ENCODE data around the gene SOX30.

Gene SOX30

DNA sequence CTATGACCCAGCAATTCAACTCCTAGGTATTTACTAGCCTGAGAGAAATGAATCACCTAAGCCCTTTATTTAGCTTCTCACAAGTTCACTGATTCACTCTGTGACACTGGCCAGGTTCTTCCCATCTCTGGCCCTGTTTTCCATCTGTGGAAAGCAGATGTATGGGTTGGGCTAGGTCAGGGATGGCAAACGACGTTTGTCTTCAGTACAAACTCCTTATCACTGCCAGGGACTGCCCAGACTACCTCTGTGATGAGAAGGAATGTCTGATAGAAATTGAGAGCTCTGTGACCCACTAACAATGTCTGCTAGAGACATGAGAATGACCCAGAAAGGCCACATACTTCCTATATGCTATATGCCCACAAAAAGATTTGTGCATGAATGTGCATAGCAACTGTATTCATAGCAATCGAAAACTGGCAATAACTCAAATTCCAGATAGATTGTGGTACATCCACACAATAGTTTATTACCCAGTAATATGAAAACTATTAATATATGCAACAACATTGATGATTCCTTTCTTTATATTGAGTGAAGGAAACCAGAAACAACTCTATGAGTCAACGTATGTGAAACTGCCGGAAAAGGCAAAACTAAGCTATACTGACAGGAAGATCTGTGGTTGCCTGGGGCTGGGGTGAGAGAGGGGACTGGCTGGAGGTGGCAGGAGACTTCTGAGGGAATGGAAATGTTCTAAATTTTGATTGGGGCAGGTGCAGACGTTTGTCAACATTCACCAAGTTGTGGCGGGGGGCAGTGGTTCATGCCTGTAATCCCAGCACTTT is 44.7 kb downstream of the SOX30 start:
- peak; percentile 19 for DNase-seq (ENCODE audit: low read depth, low spot score)

DNA sequence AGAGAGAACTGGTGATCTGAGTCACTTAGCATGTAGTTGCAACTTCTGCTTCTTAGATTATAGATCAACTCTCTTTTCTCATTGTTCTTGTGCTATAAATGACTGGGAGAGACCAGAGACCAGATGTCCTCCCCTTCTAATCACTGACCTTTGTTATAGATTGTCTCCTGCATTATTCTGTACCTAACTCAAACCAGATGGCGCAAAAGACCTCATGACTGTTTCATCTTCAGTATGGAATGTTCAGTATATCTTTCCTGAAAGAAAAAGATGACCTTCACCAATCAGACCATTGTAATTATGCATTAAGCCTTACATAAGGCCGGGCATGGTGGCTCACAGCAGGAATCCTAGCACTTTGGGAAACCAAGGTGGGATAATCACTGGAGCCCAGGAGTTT is 46.2 kb downstream of the SOX30 start:
- DNase-seq (ENCODE audit: low read depth, low spot score): no peak

DNA sequence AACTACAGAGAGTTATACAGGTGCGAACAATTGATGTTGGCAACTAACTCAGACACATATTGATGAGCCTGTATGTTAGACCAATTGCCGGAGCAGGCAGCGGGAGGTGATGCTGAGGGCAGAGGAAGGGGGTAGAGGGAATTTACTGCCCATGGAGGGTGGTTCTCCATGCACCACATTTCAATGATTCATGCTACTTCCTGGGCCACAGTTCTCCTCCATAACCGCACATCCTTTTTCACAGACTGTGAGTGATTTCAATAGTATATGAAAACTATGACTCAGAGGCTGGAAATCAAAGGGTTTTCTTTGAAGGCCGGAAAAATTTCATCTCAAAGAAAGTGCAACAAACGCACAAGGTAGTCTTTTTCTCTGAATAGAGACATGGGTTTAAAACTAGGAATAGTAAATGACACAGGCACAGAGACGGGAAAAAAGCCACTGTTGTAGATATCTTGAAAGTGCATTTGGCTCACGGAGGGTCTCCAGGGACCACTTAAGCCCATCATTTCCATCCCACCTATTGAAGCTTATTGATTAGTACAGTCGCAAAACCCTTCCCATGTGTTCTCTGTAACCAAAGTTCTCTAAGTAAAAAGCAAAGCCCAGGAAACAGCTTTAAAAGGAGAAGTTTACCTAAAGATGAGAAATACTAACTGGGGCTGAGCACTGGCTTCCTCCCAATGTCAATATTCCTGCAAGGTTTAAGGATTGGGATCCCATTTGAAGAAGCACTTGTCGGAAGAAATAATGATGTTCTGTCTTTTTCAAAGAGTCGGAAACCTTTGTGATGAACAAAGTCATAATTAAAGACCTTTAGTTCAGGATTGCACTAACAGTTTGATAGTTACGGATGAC is 48.7 kb downstream of the SOX30 start:
- peak; percentile 48 for DNase-seq (ENCODE audit: low read depth, low spot score)

DNA sequence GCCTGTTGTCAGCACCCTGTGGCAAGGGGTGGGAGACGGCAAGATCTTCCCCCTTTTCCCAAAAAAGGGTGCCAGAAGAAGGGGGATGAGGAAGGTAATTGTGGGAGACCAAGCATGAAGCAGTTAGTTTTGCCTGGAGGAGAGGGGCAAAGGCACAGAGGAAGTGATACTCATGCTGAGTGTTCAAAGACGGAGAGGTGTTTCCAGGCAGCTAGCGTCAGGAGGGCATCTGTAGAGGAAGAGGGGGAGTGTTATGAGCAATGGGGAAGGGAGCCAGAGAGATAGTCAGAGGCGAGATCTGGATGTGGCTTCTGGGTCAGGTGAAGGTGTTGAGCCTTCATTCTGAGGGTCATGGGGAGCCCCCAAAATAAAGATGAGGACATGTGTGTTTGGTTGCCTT is 49.7 kb downstream of the SOX30 start:
- DNase-seq (ENCODE audit: low read depth, low spot score): no peak

- no peak for DNase-seq (ENCODE audit: low read depth, low spot score)
Measured at GRCh38 chr5:157600252-157600651, 52.0 kb downstream of the SOX30 start.

GRCh38 chr5:157599565-157599964 is 52.7 kb downstream of the SOX30 start:
- no peak for DNase-seq (ENCODE audit: low read depth, low spot score)

- DNase-seq (ENCODE audit: low read depth, low spot score): no peak
Measured at GRCh38 chr5:157598350-157598936, 53.8 kb downstream of the SOX30 start.

DNA sequence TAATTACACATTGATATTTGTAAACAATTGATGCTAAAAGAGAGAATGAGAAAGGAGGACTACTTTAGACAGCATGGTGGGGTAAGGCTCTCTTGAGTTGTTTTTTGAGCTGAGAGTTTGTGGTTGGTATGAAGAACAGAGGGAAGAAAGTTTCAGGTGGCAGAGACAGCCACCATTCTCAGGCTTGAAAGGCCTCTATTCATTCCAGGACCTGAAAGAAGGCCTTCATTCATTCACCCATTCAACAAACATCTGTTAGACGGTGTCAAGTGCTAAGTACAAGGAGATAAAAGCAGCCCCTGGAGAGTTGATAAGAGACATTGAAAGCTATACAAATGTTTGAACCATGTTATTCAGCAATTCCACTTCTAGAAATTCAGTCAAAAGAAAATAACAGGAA is 55.0 kb downstream of the SOX30 start:
- DNase-seq (ENCODE audit: low read depth, low spot score): no peak

DNA sequence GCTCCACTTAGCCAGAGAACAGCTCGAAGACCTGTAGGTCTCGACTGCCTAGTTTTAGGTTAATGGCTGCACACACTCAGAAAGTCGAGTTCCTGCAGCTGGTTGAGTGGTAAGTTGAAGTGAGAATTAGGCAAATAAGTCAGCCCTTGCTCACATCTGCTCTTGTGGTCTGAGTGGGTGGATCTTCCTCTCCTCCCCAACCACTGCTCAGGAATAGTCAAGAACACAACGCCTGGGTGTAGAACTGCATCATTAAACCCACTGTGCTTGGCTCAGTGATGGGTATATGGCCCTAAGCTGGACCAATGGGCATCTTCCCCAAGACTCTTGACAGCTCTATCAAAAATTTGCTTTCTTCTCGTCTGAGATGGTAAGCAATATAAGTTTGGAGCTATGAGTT is 55.8 kb downstream of the SOX30 start:
- no peak for DNase-seq (ENCODE audit: low read depth, low spot score)

- no peak for DNase-seq (ENCODE audit: low read depth, low spot score)
Measured at GRCh38 chr5:157594675-157595459, 57.4 kb downstream of the SOX30 start.

- no peak for DNase-seq (ENCODE audit: low read depth, low spot score)
Measured at GRCh38 chr5:157594257-157594656, 58.0 kb downstream of the SOX30 start.

DNA sequence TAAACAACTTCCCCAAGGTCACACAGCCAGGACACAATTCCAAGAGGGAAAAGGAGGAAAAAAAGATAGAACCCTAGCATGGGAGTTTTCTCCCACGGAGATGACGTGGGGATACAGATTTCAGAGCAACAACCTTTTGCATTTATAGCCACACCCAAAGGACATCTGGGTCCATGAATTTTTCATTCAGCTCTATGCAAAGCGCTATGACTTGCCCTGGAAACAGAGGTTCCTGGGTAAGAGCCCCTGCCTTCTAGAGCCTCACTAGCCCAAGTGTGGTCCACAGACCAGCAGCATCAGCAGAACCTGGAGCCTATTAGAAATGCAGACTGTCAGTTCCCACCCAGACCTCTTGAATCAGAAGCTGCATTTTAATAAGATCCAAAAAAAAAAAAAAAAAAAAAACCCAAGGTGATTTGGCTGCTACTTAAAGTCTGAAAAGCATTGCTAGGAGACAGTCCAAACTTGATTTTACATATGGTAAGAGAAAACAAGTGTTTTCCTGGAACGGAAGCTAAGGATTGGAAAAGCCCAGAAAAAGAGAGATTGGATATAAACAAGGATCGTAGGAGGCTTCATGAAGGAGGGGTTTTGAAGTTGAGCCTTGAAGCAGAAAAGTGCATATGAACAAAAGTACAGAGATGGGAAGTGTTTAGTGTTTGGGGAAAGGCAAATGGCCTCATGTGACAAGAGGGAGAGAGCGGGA is 59.0 kb downstream of the SOX30 start:
- DNase-seq (ENCODE audit: low read depth, low spot score): no peak

- no peak for DNase-seq (ENCODE audit: low read depth, low spot score)
Measured at GRCh38 chr5:157592594-157592993, 59.6 kb downstream of the SOX30 start.

DNA sequence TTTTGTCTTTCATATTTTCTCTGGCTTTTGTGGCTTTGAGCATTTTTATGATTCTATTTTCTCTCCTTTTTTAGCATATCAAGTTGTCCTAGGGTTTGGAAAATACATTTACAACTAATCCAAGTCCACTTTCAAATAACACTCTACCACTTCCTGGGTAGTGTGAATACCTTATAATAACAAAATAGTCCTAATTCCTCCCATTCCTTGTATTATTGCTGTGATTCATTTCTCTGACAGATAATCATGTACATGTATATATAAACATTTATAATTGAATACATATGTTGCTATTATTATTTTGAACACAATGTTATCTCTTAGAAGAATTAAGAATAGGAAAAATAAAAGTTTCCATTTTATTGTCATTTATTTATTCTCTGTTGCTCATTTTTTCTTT is 61.8 kb downstream of the SOX30 start:
- no peak for DNase-seq (ENCODE audit: low read depth, low spot score)

DNA sequence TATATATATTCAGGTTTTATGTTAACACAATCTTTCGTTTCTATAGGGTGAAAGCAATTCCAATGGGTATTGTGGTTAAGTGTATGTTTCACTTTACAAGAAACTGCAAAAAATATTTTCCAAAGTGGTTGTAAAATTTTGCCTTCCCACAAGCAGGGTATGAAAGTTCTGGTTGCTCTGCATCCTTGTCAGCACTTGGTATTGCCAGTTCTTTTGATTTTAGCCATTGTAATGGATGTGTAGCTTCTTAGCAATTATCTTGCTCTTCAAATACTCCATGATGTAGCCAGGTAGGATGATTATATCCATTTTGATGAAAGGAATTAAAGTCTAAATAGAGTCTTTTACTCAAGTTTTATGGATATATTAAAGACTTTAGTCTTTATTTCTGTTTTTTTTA is 67.6 kb downstream of the SOX30 start:
- DNase-seq (ENCODE audit: low read depth, low spot score): no peak

DNA sequence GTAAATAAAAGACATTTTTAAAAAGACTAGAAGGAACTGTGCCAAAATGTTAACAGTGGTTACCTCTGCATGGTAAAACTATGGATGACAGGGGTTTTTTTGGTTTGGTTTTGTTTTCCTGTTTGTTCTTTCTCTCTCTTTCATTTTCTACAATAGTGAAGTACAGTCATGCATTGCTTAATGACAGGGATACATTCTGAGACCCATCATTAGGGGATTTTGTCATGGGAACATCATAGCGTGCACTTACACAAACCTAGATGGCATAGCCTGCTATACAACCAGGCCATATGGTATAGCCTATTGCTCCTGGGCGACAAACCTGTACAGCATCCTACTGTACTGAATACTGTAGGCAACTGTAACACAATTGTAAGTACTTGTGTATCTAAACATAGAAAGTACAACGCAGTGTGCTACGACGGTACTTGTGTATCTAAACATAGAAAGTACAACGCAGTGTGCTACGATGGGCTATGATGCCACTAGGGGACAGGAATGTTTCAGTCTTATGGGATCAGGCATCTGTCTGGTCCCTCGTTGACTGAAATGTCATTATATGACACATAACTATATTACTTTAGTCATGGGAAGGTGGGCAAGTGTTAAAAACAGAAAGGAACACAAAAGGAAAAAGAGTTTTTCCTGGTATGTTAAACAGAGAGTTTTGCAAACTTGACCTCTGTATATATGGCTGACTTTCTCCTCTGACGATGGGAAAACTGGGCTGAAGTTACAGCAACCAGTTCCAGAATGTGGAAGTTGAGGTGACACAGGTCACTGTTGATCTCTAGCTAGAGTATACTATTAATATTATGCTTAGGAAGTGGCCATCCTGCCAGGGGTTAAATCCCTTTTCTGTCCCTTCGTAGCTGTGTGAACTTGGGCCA is 69.3 kb downstream of the SOX30 start:
- DNase-seq (ENCODE audit: low read depth, low spot score): no peak

DNA sequence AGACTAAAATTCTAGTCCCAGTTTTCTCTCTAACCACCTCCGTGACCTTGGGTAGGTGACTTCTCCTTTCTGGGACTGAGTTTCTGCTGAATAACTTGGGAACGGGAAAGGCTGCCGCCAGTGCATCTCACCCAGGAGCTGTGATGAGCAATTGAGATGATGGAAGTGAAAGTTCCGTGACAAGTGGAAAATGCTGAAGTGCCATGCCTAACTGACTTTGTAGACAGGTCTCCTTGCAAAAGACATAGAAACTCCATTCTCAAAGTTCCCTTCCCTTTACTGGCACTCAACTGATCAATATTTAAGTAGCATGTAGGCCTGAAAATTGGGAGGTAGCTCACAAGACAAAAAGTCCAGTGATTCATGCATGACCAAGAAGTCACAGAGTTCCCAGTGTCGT is 70.3 kb downstream of the SOX30 start:
- DNase-seq (ENCODE audit: low read depth, low spot score): no peak

DNA sequence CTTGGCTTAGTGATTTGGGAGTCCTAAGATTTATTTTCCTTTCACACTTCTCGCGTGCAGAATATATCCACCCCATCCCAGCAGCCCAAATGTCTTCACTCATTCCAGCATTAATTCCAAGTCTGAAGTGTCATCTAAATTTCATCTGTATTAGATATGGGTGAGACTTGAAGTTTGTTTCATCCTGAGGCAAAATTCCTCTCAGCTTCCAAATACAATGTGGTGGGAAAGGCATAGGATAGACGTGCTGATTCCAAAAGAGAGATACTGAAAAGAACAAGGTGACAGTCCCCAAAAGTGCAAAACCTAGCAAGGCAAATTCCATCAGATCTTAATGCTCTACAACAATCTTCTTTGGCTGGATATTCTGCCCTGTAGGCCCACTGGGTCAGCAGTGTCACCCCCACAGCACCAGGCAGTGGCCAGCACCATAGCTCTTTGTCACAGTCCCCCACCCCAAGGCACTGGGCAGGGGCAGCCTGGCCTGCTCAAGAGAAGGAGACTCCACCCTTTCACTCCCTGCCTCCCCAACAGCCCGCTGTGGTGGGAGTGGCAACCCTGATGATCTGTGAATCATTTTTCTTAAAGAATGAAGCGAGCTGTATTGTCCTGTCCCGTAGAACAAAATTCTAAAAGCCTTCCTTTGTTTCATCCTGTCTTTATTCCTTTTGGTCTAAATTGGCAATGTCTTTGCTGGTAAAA is 74.0 kb downstream of the SOX30 start:
- DNase-seq (ENCODE audit: low read depth, low spot score): no peak

GRCh38 chr5:157576678-157577077 is 75.6 kb downstream of the SOX30 start:
- no peak for DNase-seq (ENCODE audit: low read depth, low spot score)
